Peyer's patch (tissue), 4 donors: ENCODE results near the gene LYSET.

Experiments
- POLR2A ChIP-seq, 2 donors: fragments of 450-650 bp; IDR thresholded peaks; one replicate each; pipeline ENCODE4 v1.5.1; 2017; ENCODE audit warnings: antibody characterized with exemption in 2 of 2, mild to moderate bottlenecking in 2 of 2, moderate library complexity in 2 of 2
- TF ChIP-seq, protein P1 (sequence below), 6 experiments: fragments of 450-650 bp in 4 of 6; fragments of 200-600 bp in 2 of 6; sonication (generic) in 1 of 6; IDR thresholded peaks; one replicate each; pipeline ENCODE4 v1.5.1; 2017 to 2019; ENCODE audit warnings: antibody characterized with exemption in 6 of 6, mild to moderate bottlenecking in 3 of 6, moderate library complexity in 1 of 6

DNA sequence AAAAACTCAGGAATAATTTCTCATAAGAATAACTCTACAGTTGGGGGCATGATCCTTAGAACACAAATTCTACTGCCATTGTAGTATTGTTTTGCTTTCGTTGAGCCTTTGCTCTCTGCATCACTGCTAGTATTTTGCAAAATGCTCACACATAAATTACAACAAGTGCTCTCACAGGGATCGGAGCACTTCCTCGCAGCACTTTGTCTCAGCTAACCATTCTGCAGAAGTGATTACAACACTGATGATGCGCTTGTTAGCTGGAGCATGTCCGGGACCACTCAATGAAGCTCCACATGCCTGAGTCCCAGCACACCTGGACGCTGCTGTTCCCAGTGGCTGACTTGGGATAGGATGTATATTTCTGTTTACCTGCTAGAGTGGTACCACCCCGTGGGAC, 32.0 kb upstream of the LYSET start:
- no peak for TF ChIP-seq POLR2A (IDR thresholded peaks at IDR 0.05)
- TF ChIP-seq, protein P1, sequence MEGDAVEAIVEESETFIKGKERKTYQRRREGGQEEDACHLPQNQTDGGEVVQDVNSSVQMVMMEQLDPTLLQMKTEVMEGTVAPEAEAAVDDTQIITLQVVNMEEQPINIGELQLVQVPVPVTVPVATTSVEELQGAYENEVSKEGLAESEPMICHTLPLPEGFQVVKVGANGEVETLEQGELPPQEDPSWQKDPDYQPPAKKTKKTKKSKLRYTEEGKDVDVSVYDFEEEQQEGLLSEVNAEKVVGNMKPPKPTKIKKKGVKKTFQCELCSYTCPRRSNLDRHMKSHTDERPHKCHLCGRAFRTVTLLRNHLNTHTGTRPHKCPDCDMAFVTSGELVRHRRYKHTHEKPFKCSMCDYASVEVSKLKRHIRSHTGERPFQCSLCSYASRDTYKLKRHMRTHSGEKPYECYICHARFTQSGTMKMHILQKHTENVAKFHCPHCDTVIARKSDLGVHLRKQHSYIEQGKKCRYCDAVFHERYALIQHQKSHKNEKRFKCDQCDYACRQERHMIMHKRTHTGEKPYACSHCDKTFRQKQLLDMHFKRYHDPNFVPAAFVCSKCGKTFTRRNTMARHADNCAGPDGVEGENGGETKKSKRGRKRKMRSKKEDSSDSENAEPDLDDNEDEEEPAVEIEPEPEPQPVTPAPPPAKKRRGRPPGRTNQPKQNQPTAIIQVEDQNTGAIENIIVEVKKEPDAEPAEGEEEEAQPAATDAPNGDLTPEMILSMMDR (IDR thresholded peaks at IDR 0.05), result no peak
